HepG2 (cell line): ENCODE measurements around the gene NFIC. TPM values are rescaled to one million over a fixed set of nuclear protein-coding genes. Genes with fewer than 3 reads are reported as not detected.

Experiments used
- ARID2 ChIP-seq: sonication (generic); formaldehyde crosslinking; IDR thresholded peaks from 2 replicates; pipeline ENCODE4 v1.8.1; 2022; ENCODE audit warnings: mild to moderate bottlenecking, missing genetic modification reagents, borderline replicate concordance
- EHMT2 ChIP-seq: fragments of 200-600 bp; sonication (generic); IDR thresholded peaks from 2 replicates; pipeline ENCODE4 v1.7.0; 2017; ENCODE audit warnings: antibody characterized with exemption, low read depth, low read length, borderline replicate concordance
- HDAC2 ChIP-seq: sonication (generic); formaldehyde crosslinking; IDR thresholded peaks from 2 replicates; pipeline ENCODE4 v1.4.0; 2020; ENCODE audit warnings: missing genetic modification reagents
- HNRNPL ChIP-seq: fragments of 200-400 bp; formaldehyde crosslinking; IDR thresholded peaks from 2 replicates; pipeline ENCODE4 v1.6.1; 2017; ENCODE audit warnings: mild to moderate bottlenecking, low read depth, low read length
- JUNB ChIP-seq: sonication (generic); formaldehyde crosslinking; IDR thresholded peaks from 2 replicates; pipeline ENCODE4 v1.8.0; 2022; ENCODE audit warnings: missing genetic modification reagents, mild to moderate bottlenecking, borderline replicate concordance
- KAT7 ChIP-seq: IDR thresholded peaks from 2 replicates; pipeline ENCODE4 v1.6.1; 2018; ENCODE audit warnings: borderline replicate concordance, missing compliant biosample characterization
- RFX3 ChIP-seq: IDR thresholded peaks from 2 replicates; pipeline ENCODE4 v1.6.1; 2016; ENCODE audit warnings: missing biosample characterization, missing genetic modification reagents
- SMARCE1 ChIP-seq: fragments of 450-650 bp; IDR thresholded peaks from 2 replicates; pipeline ENCODE4 v1.6.1; 2017; ENCODE audit warnings: borderline replicate concordance
- ZFP36L1 ChIP-seq: sonication (generic); formaldehyde crosslinking; IDR thresholded peaks from 2 replicates; pipeline ENCODE4 v1.8.0; 2022; ENCODE audit warnings: mild to moderate bottlenecking, missing genetic modification reagents, moderate library complexity
- ZFP90 ChIP-seq: sonication (generic); formaldehyde crosslinking; IDR thresholded peaks from 2 replicates; pipeline ENCODE4 v1.8.0; 2022; ENCODE audit warnings: missing genetic modification reagents, mild to moderate bottlenecking, inconsistent platforms, borderline replicate concordance
- ZFX ChIP-seq: sonication (generic); formaldehyde crosslinking; IDR thresholded peaks from 2 replicates; pipeline ENCODE4 v1.4.0; 2020; ENCODE audit warnings: mild to moderate bottlenecking, low read depth, missing genetic modification reagents, moderate library complexity
- ZNF138 ChIP-seq: sonication (generic); formaldehyde crosslinking; IDR thresholded peaks from 2 replicates; pipeline ENCODE4 v1.5.0; 2020; ENCODE audit warnings: mild to moderate bottlenecking, low read depth, missing genetic modification reagents
- ZNF205 ChIP-seq: IDR thresholded peaks from 2 replicates; pipeline ENCODE4 v1.6.1; 2018; ENCODE audit warnings: missing biosample characterization, missing genetic modification reagents
- ZNF333 ChIP-seq: sonication (generic); formaldehyde crosslinking; IDR thresholded peaks from 2 replicates; pipeline ENCODE4 v1.4.0; 2020; ENCODE audit warnings: mild to moderate bottlenecking, missing genetic modification reagents, borderline replicate concordance
- ZNF512B ChIP-seq: sonication (generic); formaldehyde crosslinking; IDR thresholded peaks from 2 replicates; pipeline ENCODE4 v1.5.1; 2020; ENCODE audit warnings: missing genetic modification reagents, mild to moderate bottlenecking, borderline replicate concordance
- ZNF576 ChIP-seq: sonication (generic); formaldehyde crosslinking; IDR thresholded peaks from 2 replicates; pipeline ENCODE4 v1.4.0; 2020; ENCODE audit warnings: mild to moderate bottlenecking, missing genetic modification reagents
- polyA plus RNA-seq, 8 experiments: library from polyadenylated mRNA; depleted of rRNA in 3 of 8; stranded (reverse) in 7 of 8; unstranded in 1 of 8; fragments of >200 nt; fragmentation: Illumina TruSeq in 4 of 8; extraction: Trizol in 4 of 8; gene quantifications; 2 replicates each; pipeline versions ENCODE4 v1.2.1 to v1.2.3, GENCODE V29; 2011 to 2016; ENCODE audit warnings: low read depth in 4 of 8, missing spikeins in 1 of 8, mixed read lengths in 1 of 8; ENCODE audit not compliant: insufficient read depth in 1 of 8
- total RNA-seq, 5 experiments: library from RNA; depleted of rRNA; stranded (reverse); fragments of >200 nt; fragmentation: Illumina TruSeq; extraction: Trizol; gene quantifications; 2 replicates each; pipeline ENCODE4 v1.2.3, GENCODE V29; 2016; ENCODE audit warnings: low read depth in 1 of 5
- TF ChIP-seq, protein P1 (sequence below): sonication (generic); formaldehyde crosslinking; IDR thresholded peaks from 2 replicates; pipeline ENCODE4 v1.5.0; 2020; ENCODE audit warnings: mild to moderate bottlenecking, missing genetic modification reagents, moderate library complexity
- TF ChIP-seq, protein P2 (sequence below): sonication (generic); formaldehyde crosslinking; IDR thresholded peaks from 2 replicates; pipeline ENCODE4 v1.4.0; 2020; ENCODE audit warnings: missing genetic modification reagents
- TF ChIP-seq, protein P3 (sequence below): sonication (generic); formaldehyde crosslinking; IDR thresholded peaks from 2 replicates; pipeline ENCODE4 v1.4.0; 2020; ENCODE audit warnings: low read depth, mild to moderate bottlenecking, missing genetic modification reagents

NFIC gene
- total and polyA plus RNA-seq, 2 of the 13 experiments (the other 11 are each of a cell fraction or from before 2014, with no cell fraction given): 1.3 to 2.5 TPM

- TF ChIP-seq, protein P1, sequence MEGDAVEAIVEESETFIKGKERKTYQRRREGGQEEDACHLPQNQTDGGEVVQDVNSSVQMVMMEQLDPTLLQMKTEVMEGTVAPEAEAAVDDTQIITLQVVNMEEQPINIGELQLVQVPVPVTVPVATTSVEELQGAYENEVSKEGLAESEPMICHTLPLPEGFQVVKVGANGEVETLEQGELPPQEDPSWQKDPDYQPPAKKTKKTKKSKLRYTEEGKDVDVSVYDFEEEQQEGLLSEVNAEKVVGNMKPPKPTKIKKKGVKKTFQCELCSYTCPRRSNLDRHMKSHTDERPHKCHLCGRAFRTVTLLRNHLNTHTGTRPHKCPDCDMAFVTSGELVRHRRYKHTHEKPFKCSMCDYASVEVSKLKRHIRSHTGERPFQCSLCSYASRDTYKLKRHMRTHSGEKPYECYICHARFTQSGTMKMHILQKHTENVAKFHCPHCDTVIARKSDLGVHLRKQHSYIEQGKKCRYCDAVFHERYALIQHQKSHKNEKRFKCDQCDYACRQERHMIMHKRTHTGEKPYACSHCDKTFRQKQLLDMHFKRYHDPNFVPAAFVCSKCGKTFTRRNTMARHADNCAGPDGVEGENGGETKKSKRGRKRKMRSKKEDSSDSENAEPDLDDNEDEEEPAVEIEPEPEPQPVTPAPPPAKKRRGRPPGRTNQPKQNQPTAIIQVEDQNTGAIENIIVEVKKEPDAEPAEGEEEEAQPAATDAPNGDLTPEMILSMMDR (CRISPR knock-in tag): peak; percentile 10; the same call in 1 of the 2 replicates
- TF ChIP-seq ZFX (CRISPR knock-in tag) (0 out of 2 replicates have a peak, but pooled peaks have one; percentile 35), HDAC2 (CRISPR knock-in tag) (peak; percentile 94; the same call in 1 of the 2 replicates), ZNF512B (CRISPR knock-in tag) (no peak), JUNB (CRISPR knock-in tag) (no peak; the same call in 1 of the 2 replicates), RFX3 (CRISPR knock-in tag) (no peak), KAT7 (CRISPR knock-in tag) (no peak), ZNF205 (CRISPR knock-in tag) (no peak), ZNF333 (no peak), SMARCE1 (no peak), ARID2 (CRISPR knock-in tag) (no peak), HNRNPL (no peak), ZFP36L1 (CRISPR knock-in tag) (no peak), ZNF576 (CRISPR knock-in tag) (no peak), ZNF138 (CRISPR knock-in tag) (no peak), EHMT2 (no peak), ZFP90 (peak; percentile 64; the same call in 1 of the 2 replicates)
- TF ChIP-seq, protein P2, sequence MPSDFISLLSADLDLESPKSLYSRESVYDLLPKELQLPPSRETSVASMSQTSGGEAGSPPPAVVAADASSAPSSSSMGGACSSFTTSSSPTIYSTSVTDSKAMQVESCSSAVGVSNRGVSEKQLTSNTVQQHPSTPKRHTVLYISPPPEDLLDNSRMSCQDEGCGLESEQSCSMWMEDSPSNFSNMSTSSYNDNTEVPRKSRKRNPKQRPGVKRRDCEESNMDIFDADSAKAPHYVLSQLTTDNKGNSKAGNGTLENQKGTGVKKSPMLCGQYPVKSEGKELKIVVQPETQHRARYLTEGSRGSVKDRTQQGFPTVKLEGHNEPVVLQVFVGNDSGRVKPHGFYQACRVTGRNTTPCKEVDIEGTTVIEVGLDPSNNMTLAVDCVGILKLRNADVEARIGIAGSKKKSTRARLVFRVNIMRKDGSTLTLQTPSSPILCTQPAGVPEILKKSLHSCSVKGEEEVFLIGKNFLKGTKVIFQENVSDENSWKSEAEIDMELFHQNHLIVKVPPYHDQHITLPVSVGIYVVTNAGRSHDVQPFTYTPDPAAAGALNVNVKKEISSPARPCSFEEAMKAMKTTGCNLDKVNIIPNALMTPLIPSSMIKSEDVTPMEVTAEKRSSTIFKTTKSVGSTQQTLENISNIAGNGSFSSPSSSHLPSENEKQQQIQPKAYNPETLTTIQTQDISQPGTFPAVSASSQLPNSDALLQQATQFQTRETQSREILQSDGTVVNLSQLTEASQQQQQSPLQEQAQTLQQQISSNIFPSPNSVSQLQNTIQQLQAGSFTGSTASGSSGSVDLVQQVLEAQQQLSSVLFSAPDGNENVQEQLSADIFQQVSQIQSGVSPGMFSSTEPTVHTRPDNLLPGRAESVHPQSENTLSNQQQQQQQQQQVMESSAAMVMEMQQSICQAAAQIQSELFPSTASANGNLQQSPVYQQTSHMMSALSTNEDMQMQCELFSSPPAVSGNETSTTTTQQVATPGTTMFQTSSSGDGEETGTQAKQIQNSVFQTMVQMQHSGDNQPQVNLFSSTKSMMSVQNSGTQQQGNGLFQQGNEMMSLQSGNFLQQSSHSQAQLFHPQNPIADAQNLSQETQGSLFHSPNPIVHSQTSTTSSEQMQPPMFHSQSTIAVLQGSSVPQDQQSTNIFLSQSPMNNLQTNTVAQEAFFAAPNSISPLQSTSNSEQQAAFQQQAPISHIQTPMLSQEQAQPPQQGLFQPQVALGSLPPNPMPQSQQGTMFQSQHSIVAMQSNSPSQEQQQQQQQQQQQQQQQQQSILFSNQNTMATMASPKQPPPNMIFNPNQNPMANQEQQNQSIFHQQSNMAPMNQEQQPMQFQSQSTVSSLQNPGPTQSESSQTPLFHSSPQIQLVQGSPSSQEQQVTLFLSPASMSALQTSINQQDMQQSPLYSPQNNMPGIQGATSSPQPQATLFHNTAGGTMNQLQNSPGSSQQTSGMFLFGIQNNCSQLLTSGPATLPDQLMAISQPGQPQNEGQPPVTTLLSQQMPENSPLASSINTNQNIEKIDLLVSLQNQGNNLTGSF: no peak
- TF ChIP-seq, protein P3, sequence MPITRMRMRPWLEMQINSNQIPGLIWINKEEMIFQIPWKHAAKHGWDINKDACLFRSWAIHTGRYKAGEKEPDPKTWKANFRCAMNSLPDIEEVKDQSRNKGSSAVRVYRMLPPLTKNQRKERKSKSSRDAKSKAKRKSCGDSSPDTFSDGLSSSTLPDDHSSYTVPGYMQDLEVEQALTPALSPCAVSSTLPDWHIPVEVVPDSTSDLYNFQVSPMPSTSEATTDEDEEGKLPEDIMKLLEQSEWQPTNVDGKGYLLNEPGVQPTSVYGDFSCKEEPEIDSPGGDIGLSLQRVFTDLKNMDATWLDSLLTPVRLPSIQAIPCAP: no peak
Observed at GRCh38 chr19:3413796-3414327, 47.5 kb downstream of the NFIC start (continued).
